Measurements from ENCODE around the gene LIN7B.

DNA sequence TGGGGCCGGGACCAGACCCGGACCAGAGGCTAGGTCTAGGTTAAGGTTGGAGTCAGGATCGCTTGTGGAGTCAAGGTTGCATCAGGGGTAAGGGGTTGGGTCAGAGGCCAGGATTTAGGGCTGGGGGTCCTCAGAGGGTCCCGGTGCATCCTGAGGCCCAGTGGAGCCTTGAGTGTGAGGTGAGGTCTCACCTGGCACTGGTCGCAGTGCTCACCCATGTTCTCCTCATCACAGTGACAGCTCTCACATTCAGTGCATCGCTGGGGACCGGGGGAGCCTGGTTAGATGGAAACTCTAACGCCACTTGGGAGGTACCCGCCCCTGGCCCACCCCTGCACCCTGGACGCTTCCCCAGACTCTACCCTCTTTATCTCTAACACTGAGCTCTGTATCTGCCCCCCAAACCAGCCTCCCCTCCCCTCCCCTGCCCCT lies 38.0 kb downstream of the LIN7B start:
- TF ChIP-seq, protein P1, sequence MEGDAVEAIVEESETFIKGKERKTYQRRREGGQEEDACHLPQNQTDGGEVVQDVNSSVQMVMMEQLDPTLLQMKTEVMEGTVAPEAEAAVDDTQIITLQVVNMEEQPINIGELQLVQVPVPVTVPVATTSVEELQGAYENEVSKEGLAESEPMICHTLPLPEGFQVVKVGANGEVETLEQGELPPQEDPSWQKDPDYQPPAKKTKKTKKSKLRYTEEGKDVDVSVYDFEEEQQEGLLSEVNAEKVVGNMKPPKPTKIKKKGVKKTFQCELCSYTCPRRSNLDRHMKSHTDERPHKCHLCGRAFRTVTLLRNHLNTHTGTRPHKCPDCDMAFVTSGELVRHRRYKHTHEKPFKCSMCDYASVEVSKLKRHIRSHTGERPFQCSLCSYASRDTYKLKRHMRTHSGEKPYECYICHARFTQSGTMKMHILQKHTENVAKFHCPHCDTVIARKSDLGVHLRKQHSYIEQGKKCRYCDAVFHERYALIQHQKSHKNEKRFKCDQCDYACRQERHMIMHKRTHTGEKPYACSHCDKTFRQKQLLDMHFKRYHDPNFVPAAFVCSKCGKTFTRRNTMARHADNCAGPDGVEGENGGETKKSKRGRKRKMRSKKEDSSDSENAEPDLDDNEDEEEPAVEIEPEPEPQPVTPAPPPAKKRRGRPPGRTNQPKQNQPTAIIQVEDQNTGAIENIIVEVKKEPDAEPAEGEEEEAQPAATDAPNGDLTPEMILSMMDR (IDR thresholded peaks at IDR 0.05): no peak
- no peak for TF ChIP-seq POLR2A (IDR thresholded peaks at IDR 0.05)
